Activated B cell treated with CpG ODN at 0.5 μM for 24 hours (primary cell): ENCODE data around the gene ITGB6. TPM values are rescaled to one million over a fixed set of nuclear protein-coding genes. Genes with fewer than 3 reads are reported as not detected.

Source experiments
- ATAC-seq: fragments of 200-7000 bp; cut with Tn5 transposase; one replicate; pipeline ENCODE4 v1.10.0; 2021; ENCODE audit warnings: low read depth, mild to moderate bottlenecking, moderate library complexity
- CTCF ChIA-PET: fragments of 350-600 bp; sonication (Branson Sonifier 250); formaldehyde crosslinking; loops from one replicate; lab custom pipeline; 2021; ENCODE audit warnings: antibody characterized with exemption; lab: Charles Lee
- POLR2A ChIA-PET: fragments of 350-600 bp; sonication (Branson Sonifier 250); formaldehyde crosslinking; loops from one replicate; lab custom pipeline; 2021; ENCODE audit warnings: antibody characterized with exemption; lab: Charles Lee
- DNase-seq: peaks from one replicate; pipeline ENCODE4 v3.0.0; 2022
- H3K27ac Mint-ChIP-seq: one replicate; pipeline ENCODE4 v1.8.0; 2020; ENCODE audit warnings: mixed read lengths
- H3K27me3 Mint-ChIP-seq: one replicate; pipeline ENCODE4 v1.8.0; 2021; ENCODE audit warnings: mixed read lengths
- H3K36me3 Mint-ChIP-seq: one replicate; pipeline ENCODE4 v1.8.0; 2021; ENCODE audit warnings: low read depth, mixed read lengths
- H3K4me1 Mint-ChIP-seq: one replicate; pipeline ENCODE4 v1.8.0; 2021; ENCODE audit warnings: mixed read lengths
- H3K4me3 Mint-ChIP-seq: one replicate; pipeline ENCODE4 v1.8.0; 2020; ENCODE audit warnings: mild to moderate bottlenecking, mixed read lengths
- H3K9me3 Mint-ChIP-seq: one replicate; pipeline ENCODE4 v1.8.0; 2020; ENCODE audit warnings: mixed read lengths
- CTCF ChIP-seq: fragments of 200-600 bp; IDR thresholded peaks from one replicate; pipeline ENCODE4 v1.8.0; 2022; ENCODE audit warnings: antibody characterized with exemption, mild to moderate bottlenecking
- intact Hi-C: fragments of 100-400 bp; cut with micrococcal nuclease; formaldehyde crosslinking; loops from one replicate; pipeline ENCODE4 v1.15.1; 2024
- total RNA-seq: library from RNA; stranded (reverse); gene quantifications from 2 replicates; pipeline ENCODE4 v1.2.3, GENCODE V29; 2022

ITGB6 gene
- total RNA-seq, 1 donor from 2014 or later = not detected

- Mint-ChIP-seq H3K36me3 (no peaks in the 10 kb centered on the region), H3K4me1 (no peaks in the 10 kb centered on the region), H3K9me3 (no peaks in the 10 kb centered on the region), H3K4me3 (no peak overlapping the region), H3K27ac (no peak overlapping the region), H3K27me3 (peaks cover 16% of the 10 kb centered on the region)
- intact Hi-C loops = no loop called here
- CTCF ChIA-PET = no interaction called here
- ATAC-seq (no peak), DNase-seq (no peak)
- POLR2A ChIA-PET = no interaction called here
- no peak for TF ChIP-seq CTCF
Observed at GRCh38 chr2:160145471-160145870, 54.6 kb downstream of the ITGB6 start.

- intact Hi-C loops = no loop called here
- CTCF ChIA-PET = no interaction called here
- Mint-ChIP-seq H3K9me3 (no peaks in the 10 kb centered on the region), H3K27ac (no peak overlapping the region), H3K4me3 (no peak overlapping the region), H3K4me1 (no peaks in the 10 kb centered on the region), H3K36me3 (no peaks in the 10 kb centered on the region), H3K27me3 (peaks cover 13% of the 10 kb centered on the region)
- DNase-seq (no peak), ATAC-seq (no peak)
- POLR2A ChIA-PET = no interaction called here
- no peak for TF ChIP-seq CTCF
Observed at GRCh38 chr2:160144280-160144990, 55.6 kb downstream of the ITGB6 start.

DNA sequence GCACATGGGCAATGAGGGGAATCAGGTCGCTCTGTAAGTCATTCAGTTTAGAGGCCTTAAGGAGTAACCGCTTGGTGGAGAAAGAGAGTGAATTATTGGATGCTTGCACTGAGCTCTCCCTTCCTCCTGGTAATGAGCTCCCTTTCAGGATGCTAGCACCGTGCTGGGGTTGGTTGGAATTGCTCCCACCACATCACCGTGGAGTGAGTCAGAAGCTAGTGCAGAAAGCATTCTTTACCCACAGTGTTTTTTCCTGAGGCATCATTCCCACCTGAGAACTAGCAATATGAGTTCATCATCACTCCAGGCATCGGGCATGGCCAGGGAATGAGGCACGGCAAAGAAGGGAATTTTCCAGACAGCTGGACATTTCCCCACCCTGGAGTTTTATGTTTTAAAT is 57.6 kb downstream of the ITGB6 start:
- Mint-ChIP-seq H3K4me3 (no peak overlapping the region), H3K9me3 (no peaks in the 10 kb centered on the region), H3K27me3 (peaks cover 7% of the 10 kb centered on the region), H3K27ac (no peak overlapping the region), H3K4me1 (no peaks in the 10 kb centered on the region), H3K36me3 (no peaks in the 10 kb centered on the region)
- no peak for DNase-seq
- intact Hi-C loops = no loop called here
- no peak for ATAC-seq
- TF ChIP-seq CTCF = no peak
- ChIA-PET POLR2A (no interaction called here), CTCF (no interaction called here)

DNA sequence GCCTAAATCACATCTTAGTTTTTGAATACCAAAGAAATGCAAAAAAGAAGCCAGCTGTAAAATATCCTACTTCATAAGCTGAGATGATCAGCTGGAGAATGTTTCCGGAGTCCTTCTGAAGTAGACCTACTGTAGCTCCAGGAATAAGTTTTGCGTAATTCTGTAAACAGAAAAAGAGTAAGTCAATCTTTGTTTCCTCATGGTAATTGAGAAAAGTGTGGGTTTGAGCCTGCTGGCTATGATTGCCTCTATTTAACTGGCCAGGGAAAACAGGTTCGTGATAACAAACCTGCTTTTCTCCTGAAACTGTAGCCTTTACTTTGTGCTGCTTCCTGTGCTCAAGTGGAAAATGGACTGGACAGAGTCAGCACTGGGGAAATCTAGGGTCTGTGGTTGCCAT is 58.2 kb downstream of the ITGB6 start:
- H3K4me3 Mint-ChIP-seq = no peak overlapping the region
- POLR2A ChIA-PET = no interaction called here
- ATAC-seq = no peak
- CTCF ChIA-PET = no interaction called here
- no peak for DNase-seq
- no peaks in the 10 kb centered on the region for H3K4me1 Mint-ChIP-seq
- intact Hi-C loops = no loop called here
- TF ChIP-seq CTCF = no peak
- H3K9me3 Mint-ChIP-seq = no peaks in the 10 kb centered on the region
- no peaks in the 10 kb centered on the region for H3K36me3 Mint-ChIP-seq
- H3K27me3 Mint-ChIP-seq = peaks cover 6% of the 10 kb centered on the region
- H3K27ac Mint-ChIP-seq = no peak overlapping the region

GRCh38 chr2:160141419-160141818 is 58.7 kb downstream of the ITGB6 start:
- DNase-seq (no peak), ATAC-seq (no peak)
- peaks cover 6% of the 10 kb centered on the region for H3K27me3 Mint-ChIP-seq
- POLR2A ChIA-PET = no interaction called here
- no peaks in the 10 kb centered on the region for H3K4me1 Mint-ChIP-seq
- no peak overlapping the region for H3K27ac Mint-ChIP-seq
- no peak for TF ChIP-seq CTCF
- intact Hi-C loops = no loop called here
- H3K9me3 Mint-ChIP-seq = no peaks in the 10 kb centered on the region
- CTCF ChIA-PET = no interaction called here
- H3K4me3 Mint-ChIP-seq = no peak overlapping the region
- no peaks in the 10 kb centered on the region for H3K36me3 Mint-ChIP-seq
